Fibroblast of the aortic adventitia (primary cell): ENCODE data around the gene IFI44L. TPM values are rescaled to one million over a fixed set of nuclear protein-coding genes. Genes with fewer than 3 reads are reported as not detected.
A peak's percentile ranks its signal among the peaks of the same experiment; 100 is the strongest.

ENCODE experiments used
- DNase-seq: peaks from one replicate; pipeline ENCODE4 v3.0.0-alpha.2; 2010; ENCODE audit warnings: low read depth
- H3K4me3 ChIP-seq: 2 replicates; pipeline ENCODE4 v1.5.1; 2011; ENCODE audit warnings: low read depth, mild to moderate bottlenecking, control low read depth, low read length, moderate library complexity
- total RNA-seq: library from RNA; depleted of rRNA; stranded (reverse); fragments of >200 nt; gene quantifications from 2 replicates; pipeline ENCODE4 v1.2.3, GENCODE V29; 2012; ENCODE audit warnings: low replicate concordance
- TF ChIP-seq, protein P1 (sequence below): IDR thresholded peaks from 2 replicates; pipeline ENCODE4 v1.5.1; 2011; ENCODE audit warnings: mild to moderate bottlenecking, low read length, control low read depth, inconsistent platforms; ENCODE audit not compliant: insufficient read depth

Gene IFI44L
- total RNA-seq, 1 donor = 17.7 TPM

DNA sequence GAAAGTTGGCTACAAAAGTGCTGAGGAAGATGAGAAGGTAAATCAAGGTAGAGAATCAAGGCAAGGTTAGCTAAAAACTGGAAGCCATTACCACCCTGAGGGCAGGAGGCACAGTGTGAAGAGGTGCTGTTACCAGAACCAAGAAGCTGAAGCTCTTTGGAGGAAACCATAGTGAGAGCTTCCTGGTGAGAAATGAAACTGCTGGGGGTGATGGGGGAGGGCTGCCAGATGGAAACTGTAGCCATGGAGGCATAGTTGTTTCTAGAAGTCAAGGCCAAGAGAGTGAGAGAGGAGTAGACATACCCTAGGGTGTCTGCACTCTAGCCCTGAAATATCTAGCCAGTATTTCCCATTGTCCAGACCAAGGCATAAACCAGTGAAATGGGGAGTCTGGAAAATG, 58.1 kb downstream of the IFI44L start:
- TF ChIP-seq, protein P1, sequence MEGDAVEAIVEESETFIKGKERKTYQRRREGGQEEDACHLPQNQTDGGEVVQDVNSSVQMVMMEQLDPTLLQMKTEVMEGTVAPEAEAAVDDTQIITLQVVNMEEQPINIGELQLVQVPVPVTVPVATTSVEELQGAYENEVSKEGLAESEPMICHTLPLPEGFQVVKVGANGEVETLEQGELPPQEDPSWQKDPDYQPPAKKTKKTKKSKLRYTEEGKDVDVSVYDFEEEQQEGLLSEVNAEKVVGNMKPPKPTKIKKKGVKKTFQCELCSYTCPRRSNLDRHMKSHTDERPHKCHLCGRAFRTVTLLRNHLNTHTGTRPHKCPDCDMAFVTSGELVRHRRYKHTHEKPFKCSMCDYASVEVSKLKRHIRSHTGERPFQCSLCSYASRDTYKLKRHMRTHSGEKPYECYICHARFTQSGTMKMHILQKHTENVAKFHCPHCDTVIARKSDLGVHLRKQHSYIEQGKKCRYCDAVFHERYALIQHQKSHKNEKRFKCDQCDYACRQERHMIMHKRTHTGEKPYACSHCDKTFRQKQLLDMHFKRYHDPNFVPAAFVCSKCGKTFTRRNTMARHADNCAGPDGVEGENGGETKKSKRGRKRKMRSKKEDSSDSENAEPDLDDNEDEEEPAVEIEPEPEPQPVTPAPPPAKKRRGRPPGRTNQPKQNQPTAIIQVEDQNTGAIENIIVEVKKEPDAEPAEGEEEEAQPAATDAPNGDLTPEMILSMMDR = no peak

DNA sequence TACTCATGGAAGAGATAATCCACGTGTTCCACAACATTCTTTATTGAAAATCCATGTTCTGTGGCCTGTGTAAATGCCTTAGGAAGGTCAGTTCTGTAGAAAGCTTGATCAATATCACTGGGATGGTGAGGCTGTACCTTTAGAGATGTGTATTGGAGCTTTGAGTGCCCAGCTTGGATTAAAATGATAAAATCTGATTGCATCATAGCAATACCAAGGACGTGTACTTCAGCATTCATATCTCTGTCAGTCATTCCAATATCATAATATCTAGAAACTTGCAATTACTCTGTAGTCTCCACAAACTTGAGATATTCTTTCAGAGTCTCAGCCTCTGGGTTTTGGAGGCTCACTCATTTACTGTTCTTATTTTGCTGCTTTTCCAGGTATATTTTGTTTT, 61.0 kb downstream of the IFI44L start:
- H3K4me3 ChIP-seq = no peak overlapping the region
- TF ChIP-seq, protein P1 = no peak
- DNase-seq = no peak

More for the DNA sequence above, 58.1 kb downstream of the IFI44L start:
- no peak for DNase-seq
- H3K4me3 ChIP-seq = no peak overlapping the region

DNA sequence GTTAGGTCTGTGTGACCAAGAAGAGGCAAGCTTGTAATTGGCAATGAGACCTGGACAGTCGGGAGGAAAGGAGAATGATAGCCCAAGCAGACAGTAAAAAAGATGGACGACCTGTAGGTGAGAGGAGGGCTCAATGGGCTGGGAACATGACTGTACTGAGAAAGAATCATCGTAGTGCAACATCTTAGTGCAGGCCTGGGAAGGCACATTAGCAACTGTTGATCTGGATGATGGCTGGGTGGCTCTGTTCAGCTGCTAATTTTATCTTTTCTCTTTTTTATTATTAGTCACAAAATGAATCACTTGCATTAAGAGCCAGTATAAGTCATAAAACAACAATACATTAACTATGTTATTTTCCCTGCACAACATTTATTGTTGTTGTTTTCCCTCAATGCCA, 62.2 kb downstream of the IFI44L start:
- TF ChIP-seq, protein P1 = no peak
- no peak overlapping the region for H3K4me3 ChIP-seq
- DNase-seq = no peak

DNA sequence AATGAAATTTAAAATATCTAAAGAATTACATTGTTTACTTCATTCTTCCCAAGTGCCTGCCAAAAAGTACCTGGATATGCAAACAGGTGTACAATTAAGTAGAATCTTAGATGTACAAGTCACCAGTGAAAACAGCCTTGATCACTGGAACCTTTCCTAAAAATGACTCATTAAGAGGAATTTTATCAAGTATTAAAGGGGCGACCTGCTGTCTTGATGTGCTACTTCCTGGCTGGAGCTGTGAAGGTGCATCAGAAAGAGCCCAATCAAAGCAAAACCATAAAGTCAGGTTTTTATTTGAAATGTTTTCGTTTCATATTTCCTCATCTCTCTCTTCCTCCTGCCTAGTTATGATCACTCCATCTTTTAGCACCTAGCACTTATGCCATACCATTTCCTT, 62.8 kb downstream of the IFI44L start:
- TF ChIP-seq, protein P1 = no peak
- no peak overlapping the region for H3K4me3 ChIP-seq
- DNase-seq = no peak

DNA sequence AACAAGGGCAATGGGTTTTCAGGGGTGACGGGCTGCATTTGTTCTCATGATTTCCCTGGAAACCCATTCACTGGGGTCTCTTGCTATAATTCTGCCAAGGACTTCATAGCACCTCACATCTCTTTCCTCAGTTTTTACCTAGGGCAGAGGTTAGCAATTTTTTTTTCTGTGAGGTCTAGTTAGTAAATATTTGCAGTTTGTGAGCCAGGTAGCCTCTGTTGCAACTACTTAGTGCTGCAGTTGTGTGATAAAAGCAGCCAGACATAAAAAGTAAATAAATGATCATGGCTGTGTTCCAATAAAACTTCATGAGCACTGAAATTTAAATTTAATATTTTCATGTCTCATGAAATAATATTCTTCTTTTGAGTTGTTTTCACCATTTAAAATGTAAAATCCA, 67.1 kb downstream of the IFI44L start:
- no peak overlapping the region for H3K4me3 ChIP-seq
- TF ChIP-seq, protein P1 = no peak
- no peak for DNase-seq

DNA sequence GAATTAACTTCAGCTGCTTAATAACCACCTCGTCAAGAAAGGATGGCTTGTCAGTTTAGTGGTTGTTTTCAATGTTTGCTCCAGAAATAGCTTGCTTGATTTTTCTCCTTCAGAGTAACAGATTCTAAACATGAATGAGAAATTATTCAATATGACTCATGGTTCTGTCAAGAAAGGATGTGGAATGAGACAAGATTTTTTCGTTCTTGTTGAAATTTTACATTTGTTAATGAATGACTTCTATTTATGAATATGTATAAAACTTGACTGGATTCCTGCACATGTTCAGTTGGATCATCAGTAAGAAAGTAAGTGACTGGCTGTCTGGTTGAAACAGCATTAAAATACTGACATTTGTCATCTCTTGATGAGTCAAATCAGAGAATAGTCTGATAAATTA, 67.7 kb downstream of the IFI44L start:
- H3K4me3 ChIP-seq = no peak overlapping the region
- TF ChIP-seq, protein P1 = no peak
- peak; percentile 20 for DNase-seq

DNA sequence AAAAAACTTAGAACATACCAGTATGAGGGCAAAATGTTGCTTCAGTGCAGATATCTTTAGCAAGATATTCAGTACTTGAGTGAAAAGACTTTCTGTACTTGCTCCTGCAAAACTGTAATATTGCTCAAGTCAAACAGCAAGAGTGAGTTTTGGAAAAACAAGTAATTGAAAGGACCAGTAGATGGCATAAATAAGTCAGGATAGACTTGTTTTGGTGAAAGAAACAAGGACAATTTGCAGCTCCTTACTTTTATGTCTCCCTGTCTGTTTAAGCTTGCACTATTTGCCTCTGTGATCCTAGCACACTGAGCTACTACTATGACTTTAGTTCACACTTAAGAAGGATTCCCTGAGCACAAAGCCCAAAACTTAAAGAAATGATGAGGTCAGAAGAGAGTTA, 68.4 kb downstream of the IFI44L start:
- TF ChIP-seq, protein P1 = peak; percentile 45
- peak; percentile 82 for DNase-seq
- H3K4me3 ChIP-seq = no peak overlapping the region
